Measurements from ENCODE around the gene EPB41L2.

DNA sequence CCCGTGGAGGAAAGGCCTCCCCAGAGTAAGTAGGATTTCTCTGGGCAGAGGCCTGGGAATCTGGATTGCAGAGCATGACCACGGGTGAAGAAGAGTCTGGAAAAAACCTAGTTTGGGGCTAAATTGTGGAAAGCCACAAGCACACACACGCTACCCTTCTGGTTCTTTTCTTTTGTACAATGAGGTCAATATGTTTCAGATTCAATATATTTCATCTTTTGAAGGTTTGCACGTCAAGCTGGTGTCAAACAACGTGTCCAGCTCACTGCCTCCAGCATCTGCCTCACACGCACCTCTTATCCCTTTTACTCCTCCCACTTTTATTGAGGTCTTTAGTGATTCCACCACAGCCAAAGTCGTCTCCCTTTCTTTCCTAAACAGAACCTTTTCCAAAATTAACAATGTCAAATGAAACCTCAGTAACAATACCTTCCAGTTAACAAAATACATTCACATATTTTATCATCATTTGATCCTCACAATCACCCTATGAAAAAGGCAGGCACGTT lies 773 bp upstream of the EPB41L2 start:
- TF ChIP-seq EZH2 (IDR thresholded peaks at IDR 0.05; ENCODE audit: borderline replicate concordance) (no peak), CTCF (IDR thresholded peaks at IDR 0.05; ENCODE audit: poor library complexity) (no peak)
